ENCODE results near the gene RARG.

DNA sequence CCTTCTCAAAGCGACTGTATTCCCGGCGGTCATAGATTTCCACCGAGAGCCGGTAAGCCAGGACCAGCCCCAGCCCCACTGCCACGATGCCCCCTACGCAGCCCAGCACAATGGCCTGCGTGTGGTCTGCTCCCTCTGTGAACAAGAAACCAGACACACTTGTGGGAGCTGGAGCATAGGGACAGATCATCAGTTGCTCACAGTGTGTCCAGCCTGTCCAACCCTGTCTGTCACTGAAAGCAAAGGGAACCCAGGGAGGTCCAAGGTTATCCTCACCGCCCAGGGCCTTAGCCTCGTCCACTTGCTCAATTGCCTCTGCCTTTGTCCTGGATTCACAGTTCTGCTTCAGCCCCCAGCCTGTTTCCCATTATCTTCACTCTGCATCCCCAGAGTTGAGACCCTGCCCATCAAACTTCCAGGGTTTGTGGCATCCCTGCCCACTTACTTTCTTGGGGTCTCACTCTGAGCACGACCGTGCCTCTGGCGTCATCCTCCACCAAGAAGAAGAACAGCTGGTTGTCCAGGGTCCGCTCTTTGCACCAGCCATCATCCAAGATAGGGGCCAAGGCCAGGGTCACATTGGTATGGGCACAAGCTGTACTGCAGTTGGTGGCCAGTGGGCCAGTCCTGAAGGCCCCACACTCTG lies 40.0 kb downstream of the RARG start:
- no peak for TF ChIP-seq EZH2 (IDR thresholded peaks at IDR 0.05; ENCODE audit: low read length)
- TF ChIP-seq, protein P1, sequence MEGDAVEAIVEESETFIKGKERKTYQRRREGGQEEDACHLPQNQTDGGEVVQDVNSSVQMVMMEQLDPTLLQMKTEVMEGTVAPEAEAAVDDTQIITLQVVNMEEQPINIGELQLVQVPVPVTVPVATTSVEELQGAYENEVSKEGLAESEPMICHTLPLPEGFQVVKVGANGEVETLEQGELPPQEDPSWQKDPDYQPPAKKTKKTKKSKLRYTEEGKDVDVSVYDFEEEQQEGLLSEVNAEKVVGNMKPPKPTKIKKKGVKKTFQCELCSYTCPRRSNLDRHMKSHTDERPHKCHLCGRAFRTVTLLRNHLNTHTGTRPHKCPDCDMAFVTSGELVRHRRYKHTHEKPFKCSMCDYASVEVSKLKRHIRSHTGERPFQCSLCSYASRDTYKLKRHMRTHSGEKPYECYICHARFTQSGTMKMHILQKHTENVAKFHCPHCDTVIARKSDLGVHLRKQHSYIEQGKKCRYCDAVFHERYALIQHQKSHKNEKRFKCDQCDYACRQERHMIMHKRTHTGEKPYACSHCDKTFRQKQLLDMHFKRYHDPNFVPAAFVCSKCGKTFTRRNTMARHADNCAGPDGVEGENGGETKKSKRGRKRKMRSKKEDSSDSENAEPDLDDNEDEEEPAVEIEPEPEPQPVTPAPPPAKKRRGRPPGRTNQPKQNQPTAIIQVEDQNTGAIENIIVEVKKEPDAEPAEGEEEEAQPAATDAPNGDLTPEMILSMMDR (optimal IDR thresholded peaks at IDR 0.05 in 1 of 3, IDR thresholded peaks at IDR 0.05 in 1 of 3, conservative IDR thresholded peaks at IDR 0.05 in 1 of 3; ENCODE audit: extremely low read depth in 1 of 3, insufficient read depth in 2 of 3, low read length in 3 of 3) = no peak
